22Rv1 (cell line): Measurements from ENCODE around the gene PARP16.

Source experiments
- ZFX ChIP-seq: fragments of 450-650 bp; IDR thresholded peaks from 2 replicates; pipeline ENCODE4 v1.6.1; 2017; ENCODE audit warnings: antibody characterized with exemption, borderline replicate concordance
- TF ChIP-seq, protein P1 (sequence below): fragments of 450-650 bp; IDR thresholded peaks from 2 replicates; pipeline ENCODE4 v1.5.1; 2017; ENCODE audit warnings: mild to moderate bottlenecking

DNA sequence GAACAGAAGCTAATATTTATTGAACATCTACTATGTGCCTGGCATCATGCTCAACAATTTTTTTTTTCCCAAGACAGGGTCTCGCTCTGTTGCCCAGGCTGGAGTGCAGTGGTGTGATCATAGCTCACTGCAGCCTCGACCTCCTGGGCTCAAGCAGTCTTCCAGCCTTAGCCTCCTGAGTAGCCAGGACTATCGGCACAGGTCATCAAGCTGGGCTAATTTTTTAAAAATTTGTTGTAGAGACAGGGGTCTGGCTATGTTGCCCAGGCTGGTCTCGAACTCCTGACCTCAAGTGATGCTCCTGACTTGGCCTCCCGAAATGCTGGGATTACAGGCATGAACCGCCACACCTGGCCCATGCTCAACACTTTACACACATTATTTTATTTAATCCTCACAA, 39.7 kb downstream of the PARP16 start:
- TF ChIP-seq, protein P1, sequence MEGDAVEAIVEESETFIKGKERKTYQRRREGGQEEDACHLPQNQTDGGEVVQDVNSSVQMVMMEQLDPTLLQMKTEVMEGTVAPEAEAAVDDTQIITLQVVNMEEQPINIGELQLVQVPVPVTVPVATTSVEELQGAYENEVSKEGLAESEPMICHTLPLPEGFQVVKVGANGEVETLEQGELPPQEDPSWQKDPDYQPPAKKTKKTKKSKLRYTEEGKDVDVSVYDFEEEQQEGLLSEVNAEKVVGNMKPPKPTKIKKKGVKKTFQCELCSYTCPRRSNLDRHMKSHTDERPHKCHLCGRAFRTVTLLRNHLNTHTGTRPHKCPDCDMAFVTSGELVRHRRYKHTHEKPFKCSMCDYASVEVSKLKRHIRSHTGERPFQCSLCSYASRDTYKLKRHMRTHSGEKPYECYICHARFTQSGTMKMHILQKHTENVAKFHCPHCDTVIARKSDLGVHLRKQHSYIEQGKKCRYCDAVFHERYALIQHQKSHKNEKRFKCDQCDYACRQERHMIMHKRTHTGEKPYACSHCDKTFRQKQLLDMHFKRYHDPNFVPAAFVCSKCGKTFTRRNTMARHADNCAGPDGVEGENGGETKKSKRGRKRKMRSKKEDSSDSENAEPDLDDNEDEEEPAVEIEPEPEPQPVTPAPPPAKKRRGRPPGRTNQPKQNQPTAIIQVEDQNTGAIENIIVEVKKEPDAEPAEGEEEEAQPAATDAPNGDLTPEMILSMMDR, result no peak
- no peak for TF ChIP-seq ZFX
